ENCODE measurements around the gene NSMF. TPM values are rescaled to one million over a fixed set of nuclear protein-coding genes. Genes with fewer than 3 reads are reported as not detected.

Gene NSMF
- total and polyA plus RNA-seq, 2 donors (not counting 3 experiments of a cell fraction or from before 2014, with no cell fraction given): 43.3 to 53.7 TPM

DNA sequence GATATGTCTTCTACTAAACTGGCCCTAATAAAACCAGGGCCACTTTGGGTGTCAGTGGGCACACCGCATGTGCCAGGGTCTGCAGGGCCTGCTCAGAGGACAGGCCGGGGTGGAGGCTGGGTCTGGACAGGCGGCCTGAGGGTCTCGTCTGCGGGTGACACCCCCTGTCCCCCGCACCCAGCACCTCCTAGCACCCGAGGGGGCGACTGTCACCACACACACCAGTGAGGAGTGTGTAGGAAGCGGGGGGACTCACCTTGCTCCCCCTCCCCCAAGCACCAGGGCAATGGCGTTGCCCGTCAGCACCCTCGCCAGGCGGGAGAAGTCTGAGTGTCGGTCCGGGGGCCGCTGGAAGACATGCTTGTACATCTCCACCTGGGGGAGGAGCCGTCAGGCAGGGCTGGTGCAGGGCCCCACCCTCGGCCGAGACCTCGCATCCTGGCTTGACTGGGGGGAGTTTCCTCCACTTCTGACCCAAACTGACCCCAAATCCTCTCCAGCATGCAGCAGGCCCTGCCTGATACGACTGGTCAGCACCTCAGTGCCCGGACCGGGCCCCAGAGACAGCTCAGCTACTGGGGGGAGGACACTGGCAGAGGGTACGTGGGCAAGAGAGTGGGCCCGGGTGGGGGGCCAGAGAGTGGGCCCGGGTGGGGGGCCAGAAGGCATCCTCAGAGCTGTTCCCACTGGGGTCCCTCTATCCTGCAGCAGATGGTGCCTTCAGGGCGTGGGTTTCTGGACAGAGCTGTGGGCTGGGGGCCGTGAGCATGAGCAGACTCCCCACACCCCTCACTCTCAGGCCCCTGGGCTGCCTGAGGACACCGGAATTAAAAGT is 18.9 kb upstream of the NSMF start:
- no peaks in the 10 kb centered on the region for H3K27me3 ChIP-seq (ENCODE audit: control insufficient read depth in 2 of 2, insufficient read depth in 2 of 2, low read length in 2 of 2)
- intact Hi-C loops (cut with micrococcal nuclease): no loop called here
- no peak overlapping the region for H3K9ac ChIP-seq (replicated peaks; ENCODE audit: extremely low read depth, insufficient read depth, low read length)
- H3K27ac ChIP-seq (ENCODE audit: insufficient read depth, low read depth, low read length): no peak overlapping the region
- no peak for DNase-seq (ENCODE audit: low read depth, low spot score)
- BruUV-seq (replicated peaks): no TSS peak
- no peaks in the 10 kb centered on the region for H3K79me2 ChIP-seq (ENCODE audit: control insufficient read depth, insufficient read depth, low read length)
- no peaks in the 10 kb centered on the region for H3K36me3 ChIP-seq (ENCODE audit: control insufficient read depth in 2 of 2, extremely low read depth in 1 of 2, insufficient read depth in 2 of 2, low read length in 2 of 2)
- POLR2A ChIA-PET: no interaction called here
- no peaks in the 10 kb centered on the region for H3K9me1 ChIP-seq (replicated peaks; ENCODE audit: control insufficient read depth, extremely low read depth, insufficient read depth, low read length)
- FAIRE-seq: no peak
- CTCF ChIA-PET: no interaction called here
- H3K4me2 ChIP-seq (ENCODE audit: insufficient read depth, low read length): no peak overlapping the region
- H3K4me1 ChIP-seq (ENCODE audit: control insufficient read depth, extremely low read depth, insufficient read depth, low read length): peaks cover 6% of the 10 kb centered on the region
- no peak overlapping the region for H2AFZ ChIP-seq (ENCODE audit: low read depth, low read length)
- dilution Hi-C loops (cut with MboI; ENCODE audit: extremely low pct_ligation_motif_present, low sequenced_read_pairs): no loop called here
- peaks cover 2% of the 10 kb centered on the region for H3K9me3 ChIP-seq (replicated peaks; ENCODE audit: control insufficient read depth, insufficient read depth, low read length)
- no peak overlapping the region for H3K4me3 ChIP-seq (replicated peaks in 1 of 3; ENCODE audit: insufficient read depth in 1 of 3, low read depth in 1 of 3, low read length in 3 of 3)
- no peaks in the 10 kb centered on the region for H4K20me1 ChIP-seq (replicated peaks; ENCODE audit: control insufficient read depth, extremely low read depth, insufficient read depth, low read length)
- TF ChIP-seq FOS (IDR thresholded peaks at IDR 0.05; ENCODE audit: borderline replicate concordance, insufficient read depth, low read length) (no peak), POLR2AphosphoS5 (IDR thresholded peaks at IDR 0.05; ENCODE audit: insufficient read depth, low read depth, low read length) (no peak), EZH2 (IDR thresholded peaks at IDR 0.05; ENCODE audit: borderline replicate concordance, low read depth, low read length, severe bottlenecking) (no peak), POLR2A (IDR thresholded peaks at IDR 0.05; ENCODE audit: low read depth, low read length) (no peak), JUN (IDR thresholded peaks at IDR 0.05; ENCODE audit: borderline replicate concordance, insufficient read depth, insufficient read length, low read depth) (no peak), MYC (IDR thresholded peaks at IDR 0.05; ENCODE audit: low read depth, low read length) (no peak), GATA2 (IDR thresholded peaks at IDR 0.05; ENCODE audit: insufficient read depth, insufficient read length, low read depth, low read length) (no peak)
- TF ChIP-seq, protein P1, sequence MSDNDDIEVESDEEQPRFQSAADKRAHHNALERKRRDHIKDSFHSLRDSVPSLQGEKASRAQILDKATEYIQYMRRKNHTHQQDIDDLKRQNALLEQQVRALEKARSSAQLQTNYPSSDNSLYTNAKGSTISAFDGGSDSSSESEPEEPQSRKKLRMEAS (IDR thresholded peaks at IDR 0.05; ENCODE audit: insufficient read depth, insufficient read length): no peak
- TF ChIP-seq, protein P2, sequence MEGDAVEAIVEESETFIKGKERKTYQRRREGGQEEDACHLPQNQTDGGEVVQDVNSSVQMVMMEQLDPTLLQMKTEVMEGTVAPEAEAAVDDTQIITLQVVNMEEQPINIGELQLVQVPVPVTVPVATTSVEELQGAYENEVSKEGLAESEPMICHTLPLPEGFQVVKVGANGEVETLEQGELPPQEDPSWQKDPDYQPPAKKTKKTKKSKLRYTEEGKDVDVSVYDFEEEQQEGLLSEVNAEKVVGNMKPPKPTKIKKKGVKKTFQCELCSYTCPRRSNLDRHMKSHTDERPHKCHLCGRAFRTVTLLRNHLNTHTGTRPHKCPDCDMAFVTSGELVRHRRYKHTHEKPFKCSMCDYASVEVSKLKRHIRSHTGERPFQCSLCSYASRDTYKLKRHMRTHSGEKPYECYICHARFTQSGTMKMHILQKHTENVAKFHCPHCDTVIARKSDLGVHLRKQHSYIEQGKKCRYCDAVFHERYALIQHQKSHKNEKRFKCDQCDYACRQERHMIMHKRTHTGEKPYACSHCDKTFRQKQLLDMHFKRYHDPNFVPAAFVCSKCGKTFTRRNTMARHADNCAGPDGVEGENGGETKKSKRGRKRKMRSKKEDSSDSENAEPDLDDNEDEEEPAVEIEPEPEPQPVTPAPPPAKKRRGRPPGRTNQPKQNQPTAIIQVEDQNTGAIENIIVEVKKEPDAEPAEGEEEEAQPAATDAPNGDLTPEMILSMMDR (IDR thresholded peaks at IDR 0.05; ENCODE audit: extremely low read depth in 1 of 2, insufficient read depth in 1 of 2, low read depth in 1 of 2, low read length in 2 of 2): no peak
